Glutamatergic neuron (in vitro differentiated cells): ENCODE measurements around the gene UFC1. TPM values are rescaled to one million over a fixed set of nuclear protein-coding genes. Genes with fewer than 3 reads are reported as not detected.

Source experiments
- DNase-seq: peaks from one replicate; pipeline ENCODE4 v3.0.0; 2022
- H3K27ac Mint-ChIP-seq: one replicate; pipeline ENCODE4 v1.8.0; 2020; ENCODE audit warnings: mild to moderate bottlenecking, mixed read lengths, inconsistent platforms; ENCODE audit not compliant: unreplicated experiment
- H3K27me3 Mint-ChIP-seq: one replicate; pipeline ENCODE4 v1.8.0; 2020; ENCODE audit warnings: mild to moderate bottlenecking, moderate library complexity, mixed read lengths, inconsistent platforms; ENCODE audit not compliant: unreplicated experiment
- H3K36me3 Mint-ChIP-seq: one replicate; pipeline ENCODE4 v1.8.0; 2020; ENCODE audit warnings: mild to moderate bottlenecking, mixed read lengths, inconsistent platforms; ENCODE audit not compliant: unreplicated experiment
- H3K4me1 Mint-ChIP-seq: one replicate; pipeline ENCODE4 v1.8.0; 2020; ENCODE audit warnings: mild to moderate bottlenecking, low read depth, mixed read lengths, inconsistent platforms; ENCODE audit not compliant: unreplicated experiment
- H3K4me3 Mint-ChIP-seq: one replicate; pipeline ENCODE4 v1.8.0; 2020; ENCODE audit warnings: mild to moderate bottlenecking, mixed read lengths, inconsistent platforms; ENCODE audit not compliant: unreplicated experiment
- H3K9me3 Mint-ChIP-seq: one replicate; pipeline ENCODE4 v1.8.0; 2020; ENCODE audit warnings: mild to moderate bottlenecking, moderate library complexity, mixed read lengths, inconsistent platforms; ENCODE audit not compliant: unreplicated experiment
- CTCF ChIP-seq: fragments of 200-600 bp; sonication (generic); IDR thresholded peaks from one replicate; pipeline ENCODE4 v1.5.0; 2021; ENCODE audit not compliant: partially characterized antibody, unreplicated experiment
- total RNA-seq: library from RNA; stranded (reverse); fragmentation: NEBNext Ultra II Directional; extraction: Animal tissue kit (Norgen Biotek cat#: 25700); gene quantifications from one replicate; pipeline ENCODE4 v1.2.1, GENCODE V29; 2021; ENCODE audit not compliant: unreplicated experiment

Gene UFC1
- total RNA-seq, 1 donor from 2014 or later: 59.2 TPM

DNA sequence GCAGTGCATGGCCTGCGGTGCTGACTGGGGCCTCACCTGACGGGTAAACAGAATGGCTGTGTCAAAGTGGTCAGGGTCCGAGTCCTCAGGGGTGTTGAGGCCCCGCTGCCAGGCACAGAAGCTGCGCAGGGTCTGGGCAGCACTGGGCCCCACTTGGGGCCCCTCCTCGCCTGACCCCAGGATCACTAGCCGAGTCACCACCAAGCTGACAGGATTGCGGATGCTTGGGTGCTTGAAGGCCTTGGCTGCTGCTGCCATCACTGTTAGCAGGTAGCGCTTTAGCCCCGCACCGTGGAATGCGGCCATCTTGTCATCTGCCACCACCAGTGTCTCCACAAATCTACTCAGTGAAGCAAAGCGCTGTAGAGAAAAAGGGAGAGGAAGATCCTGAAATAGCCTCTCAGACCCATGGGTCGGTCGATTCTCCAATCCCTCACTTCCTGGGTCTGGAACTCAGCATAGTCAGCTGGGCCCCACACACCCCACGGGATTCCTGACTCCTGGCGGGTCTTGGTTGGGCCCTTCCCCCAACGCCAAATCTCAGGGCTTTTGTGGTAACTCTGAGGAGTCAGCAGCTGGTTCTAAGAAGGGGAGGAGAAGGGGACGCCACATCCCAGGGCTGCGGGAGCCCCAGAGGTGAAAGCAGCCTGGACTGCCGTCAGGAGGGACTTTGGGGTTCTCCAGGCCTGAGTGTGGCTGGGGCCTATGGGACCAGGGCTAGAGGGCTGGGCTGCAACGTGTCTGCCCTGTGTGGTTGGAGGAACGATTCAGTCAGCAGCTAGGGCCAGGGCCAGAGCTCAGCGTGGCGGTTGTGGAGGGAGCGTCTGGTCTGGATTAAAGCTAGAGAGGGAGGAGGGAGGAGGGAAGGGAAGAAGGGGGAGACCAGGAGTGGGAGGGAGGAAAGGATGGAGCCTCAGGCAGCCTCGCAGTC, 43.0 kb downstream of the UFC1 start:
- H3K4me1 Mint-ChIP-seq: peaks cover 24% of the 10 kb centered on the region
- peak overlapping the region; percentile 76 for H3K4me3 Mint-ChIP-seq
- H3K27ac Mint-ChIP-seq: no peak overlapping the region
- H3K36me3 Mint-ChIP-seq: no peaks in the 10 kb centered on the region
- no peak for TF ChIP-seq CTCF
- DNase-seq: no peak
- peaks cover 8% of the 10 kb centered on the region for H3K27me3 Mint-ChIP-seq
- H3K9me3 Mint-ChIP-seq: peaks cover 4% of the 10 kb centered on the region

- H3K4me3 Mint-ChIP-seq: peak overlapping the region; percentile 82
- no peak for DNase-seq
- no peaks in the 10 kb centered on the region for H3K36me3 Mint-ChIP-seq
- no peak for TF ChIP-seq CTCF
- H3K9me3 Mint-ChIP-seq: peaks cover 6% of the 10 kb centered on the region
- H3K27me3 Mint-ChIP-seq: peaks cover 4% of the 10 kb centered on the region
- H3K4me1 Mint-ChIP-seq: peaks cover 20% of the 10 kb centered on the region
- H3K27ac Mint-ChIP-seq: no peak overlapping the region
Measured at GRCh38 chr1:161197560-161198193, 43.9 kb downstream of the UFC1 start.

DNA sequence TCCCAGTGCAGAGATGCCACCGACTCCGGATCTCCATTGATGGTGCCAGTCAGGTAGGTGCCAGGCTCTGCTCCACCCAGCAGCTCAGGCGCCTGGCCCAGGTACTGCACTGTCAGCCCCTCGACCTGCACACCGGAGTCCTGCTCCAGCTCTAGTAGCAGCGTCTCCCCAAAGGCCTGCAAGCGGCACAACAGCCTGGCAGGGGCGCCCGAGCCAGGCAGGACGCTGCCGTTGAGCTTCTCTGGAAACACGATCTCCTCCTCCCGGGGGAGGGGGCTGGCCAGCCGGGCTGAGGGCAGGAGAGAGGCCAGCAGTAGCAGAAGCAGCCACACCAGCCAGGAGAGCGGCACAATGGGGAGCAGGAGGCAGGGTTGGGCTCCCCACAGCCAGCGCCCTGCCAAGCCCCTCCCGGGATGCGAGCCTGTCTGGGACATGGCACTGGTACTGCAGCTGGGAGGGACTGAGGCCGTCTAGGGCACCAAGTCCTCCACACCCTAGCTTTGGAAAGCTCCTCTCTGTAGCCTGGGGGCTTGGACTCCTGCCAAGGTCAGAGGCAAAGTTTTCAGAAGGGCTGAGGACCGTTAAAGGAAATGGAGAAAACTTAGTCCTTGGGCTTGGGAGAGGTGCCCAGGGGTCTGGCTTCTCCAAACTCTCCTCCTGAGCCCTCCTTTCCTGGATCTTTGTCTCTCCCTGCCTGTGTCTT, 44.6 kb downstream of the UFC1 start:
- peaks cover 6% of the 10 kb centered on the region for H3K9me3 Mint-ChIP-seq
- peak; percentile 74 for DNase-seq
- H3K36me3 Mint-ChIP-seq: no peaks in the 10 kb centered on the region
- H3K27me3 Mint-ChIP-seq: peaks cover 4% of the 10 kb centered on the region
- H3K4me1 Mint-ChIP-seq: peaks cover 19% of the 10 kb centered on the region
- no peak for TF ChIP-seq CTCF
- H3K27ac Mint-ChIP-seq: peak overlapping the region; percentile 86
- peak overlapping the region; percentile 82 for H3K4me3 Mint-ChIP-seq

DNA sequence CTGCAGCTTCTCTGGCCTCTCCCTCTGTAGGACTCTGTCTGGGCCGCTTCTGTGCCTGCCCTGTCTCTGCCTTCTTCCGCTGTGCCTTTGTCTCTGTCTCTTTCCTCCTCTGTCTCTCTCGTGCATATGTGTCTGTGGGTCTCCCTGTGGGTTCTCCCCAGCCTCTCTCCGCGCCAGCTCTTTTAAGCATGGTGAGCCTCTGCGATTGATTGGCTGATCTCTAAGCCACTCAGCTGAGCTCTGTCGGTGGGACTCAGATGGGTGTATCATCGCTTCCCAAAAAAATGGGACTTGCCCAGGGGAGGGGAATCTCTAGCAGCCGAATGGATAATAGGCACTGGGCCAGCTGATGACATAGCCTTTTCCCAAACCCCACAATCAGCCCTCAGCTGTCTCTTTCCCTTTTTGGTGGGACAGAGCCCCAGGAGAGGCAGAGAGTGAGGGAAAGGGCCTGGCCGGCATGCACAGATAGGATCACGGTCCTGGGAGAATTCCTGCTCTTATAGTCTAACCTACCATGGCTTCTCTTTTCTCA, 45.2 kb downstream of the UFC1 start, which contains the start of gene ADAMTS4:
TSS of gene ADAMTS4 (minus strand) at position 158 of the 535 bp plus-strand sequence. CDS start 427 bp downstream, outside the sequence.
- peaks cover 19% of the 10 kb centered on the region for H3K4me1 Mint-ChIP-seq
- H3K27me3 Mint-ChIP-seq: peaks cover 6% of the 10 kb centered on the region
- H3K36me3 Mint-ChIP-seq: peaks cover under 1% of the 10 kb centered on the region
- H3K9me3 Mint-ChIP-seq: peaks cover 6% of the 10 kb centered on the region
- peak within 1 kb of the TSS; percentile 86 for H3K27ac Mint-ChIP-seq
- peak within 1 kb of the TSS; percentile 82 for H3K4me3 Mint-ChIP-seq
- no peak for TF ChIP-seq CTCF
- DNase-seq: peak; percentile 39
